ENCODE measurements around the gene DDAH1.

- TF ChIP-seq CTCF (conservative IDR thresholded peaks at IDR 0.05; ENCODE audit: low read length) (no peak), EZH2phosphoT487 (IDR thresholded peaks at IDR 0.05; ENCODE audit: borderline replicate concordance) (no peak)
Observed at GRCh38 chr1:85417017-85417416, 47.9 kb downstream of the DDAH1 start.
